GM21390 (cell line): ENCODE measurements around the gene CSNK1D.

Experiments
- ATAC-seq: cut with Tn5 transposase; IDR thresholded peaks from one replicate; pipeline ENCODE4 v1.9.1; 2021; ENCODE audit not compliant: unreplicated experiment

The CSNK1D gene

GRCh38 chr17:82273327-82274133 is at the start of gene CSNK1D:
Gene CSNK1D (minus strand): TSS chr17:82273700. CDS start chr17:82273381, 319 bp downstream.
- ATAC-seq, result peak; percentile 83

GRCh38 chr17:82322526-82323453 is 49.3 kb upstream of the CSNK1D start:
- no peak for ATAC-seq

- ATAC-seq, result no peak
Observed at GRCh38 chr17:82321947-82322466, 48.5 kb upstream of the CSNK1D start.

- ATAC-seq, result no peak
Observed at GRCh38 chr17:82320956-82321927, 47.7 kb upstream of the CSNK1D start.

GRCh38 chr17:82320140-82320840 is 46.8 kb upstream of the CSNK1D start:
- ATAC-seq, result no peak

- no peak for ATAC-seq
Observed at GRCh38 chr17:82319619-82320062, 46.1 kb upstream of the CSNK1D start.

DNA sequence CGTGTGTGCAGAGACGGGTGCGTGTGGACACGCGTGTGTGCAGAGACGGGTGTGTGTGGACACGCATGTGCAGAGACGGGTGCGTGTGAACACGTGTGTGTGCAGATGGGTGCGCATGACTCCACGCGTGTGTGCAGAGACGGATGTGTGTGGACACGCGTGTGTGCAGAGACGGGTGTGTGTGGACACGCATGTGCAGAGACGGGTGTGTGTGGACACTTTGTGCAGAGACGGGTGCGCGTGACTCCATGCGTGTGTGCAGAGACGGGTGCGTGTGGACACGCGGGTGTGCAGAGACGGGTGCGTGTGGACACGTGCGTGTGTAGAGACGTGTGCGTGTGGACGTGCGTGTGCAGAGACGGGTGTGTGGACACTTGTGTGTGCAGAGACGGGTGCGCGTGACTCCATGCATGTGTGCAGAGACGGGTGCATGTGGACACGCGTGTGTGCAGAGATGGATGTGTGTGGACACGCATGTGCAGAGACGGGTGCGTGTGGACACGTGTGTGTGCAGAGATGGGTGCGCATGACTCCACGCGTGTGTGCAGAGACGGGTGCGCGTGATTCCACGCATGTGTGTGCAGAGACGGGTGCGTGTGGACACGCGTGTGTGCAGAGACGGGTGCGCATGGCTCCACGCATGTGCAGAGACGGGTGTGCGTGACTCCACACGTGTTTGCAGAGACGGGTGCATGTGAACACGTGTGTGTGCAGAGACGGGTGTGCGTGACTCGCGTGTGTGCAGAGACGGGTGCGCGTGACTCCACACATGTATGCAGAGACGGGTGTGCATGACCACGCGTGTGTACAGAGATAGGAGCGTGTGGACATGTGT is 45.5 kb upstream of the CSNK1D start:
- no peak for ATAC-seq

- ATAC-seq, result no peak
Observed at GRCh38 chr17:82318169-82318498, 44.6 kb upstream of the CSNK1D start.

- ATAC-seq, result no peak
Observed at GRCh38 chr17:82317394-82318168, 44.1 kb upstream of the CSNK1D start, which contains the start of gene CD7. Gene CD7 (minus strand): TSS chr17:82317608. CDS start chr17:82317495, 113 bp downstream.

- ATAC-seq, result no peak
Observed at GRCh38 chr17:82316651-82317393, 43.3 kb upstream of the CSNK1D start.

- ATAC-seq, result no peak
Observed at GRCh38 chr17:82315703-82316358, 42.3 kb upstream of the CSNK1D start.

DNA sequence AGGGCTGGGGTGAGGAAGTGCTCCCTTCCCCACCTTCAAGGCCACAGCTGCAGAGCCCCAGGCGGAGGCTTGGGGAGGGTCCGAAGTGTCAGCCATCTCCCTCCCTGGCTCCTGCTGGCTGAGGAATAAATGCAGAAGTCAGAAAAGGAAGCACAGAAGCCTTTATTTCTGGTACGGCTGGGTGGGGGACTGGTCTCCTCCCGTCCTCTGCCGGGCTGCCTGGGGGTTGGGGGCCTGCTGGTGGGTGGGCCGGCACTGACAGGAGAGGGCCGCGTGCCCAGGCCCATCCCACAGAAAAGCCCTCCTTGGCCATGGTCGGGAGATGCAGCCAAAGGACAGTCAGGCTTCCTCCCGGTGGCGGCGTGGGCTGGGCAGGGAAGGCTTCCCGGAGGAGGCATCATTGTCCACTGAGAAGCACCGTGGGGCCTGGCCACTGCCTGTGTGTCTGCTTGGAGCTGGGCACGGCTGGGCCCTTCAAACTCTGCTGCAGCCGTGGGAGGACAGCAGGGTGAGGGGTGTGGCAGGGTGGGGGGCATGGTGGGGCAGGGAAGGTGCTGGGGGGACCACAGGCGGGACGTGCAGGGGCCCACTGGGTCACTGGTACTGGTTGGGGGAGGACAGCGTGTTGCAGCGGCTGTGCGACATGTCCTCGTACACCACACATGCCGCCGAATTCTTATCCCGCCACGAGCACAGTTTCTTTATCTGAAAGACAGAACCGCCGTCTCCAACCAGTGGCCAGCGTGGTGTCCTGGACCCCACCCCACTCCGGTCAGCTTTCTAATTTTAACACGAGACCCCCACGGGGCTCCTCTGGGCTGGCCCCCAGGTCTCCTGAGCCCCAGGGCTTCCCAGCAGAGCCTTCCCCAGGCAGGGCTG is 41.5 kb upstream of the CSNK1D start:
- ATAC-seq, result no peak

DNA sequence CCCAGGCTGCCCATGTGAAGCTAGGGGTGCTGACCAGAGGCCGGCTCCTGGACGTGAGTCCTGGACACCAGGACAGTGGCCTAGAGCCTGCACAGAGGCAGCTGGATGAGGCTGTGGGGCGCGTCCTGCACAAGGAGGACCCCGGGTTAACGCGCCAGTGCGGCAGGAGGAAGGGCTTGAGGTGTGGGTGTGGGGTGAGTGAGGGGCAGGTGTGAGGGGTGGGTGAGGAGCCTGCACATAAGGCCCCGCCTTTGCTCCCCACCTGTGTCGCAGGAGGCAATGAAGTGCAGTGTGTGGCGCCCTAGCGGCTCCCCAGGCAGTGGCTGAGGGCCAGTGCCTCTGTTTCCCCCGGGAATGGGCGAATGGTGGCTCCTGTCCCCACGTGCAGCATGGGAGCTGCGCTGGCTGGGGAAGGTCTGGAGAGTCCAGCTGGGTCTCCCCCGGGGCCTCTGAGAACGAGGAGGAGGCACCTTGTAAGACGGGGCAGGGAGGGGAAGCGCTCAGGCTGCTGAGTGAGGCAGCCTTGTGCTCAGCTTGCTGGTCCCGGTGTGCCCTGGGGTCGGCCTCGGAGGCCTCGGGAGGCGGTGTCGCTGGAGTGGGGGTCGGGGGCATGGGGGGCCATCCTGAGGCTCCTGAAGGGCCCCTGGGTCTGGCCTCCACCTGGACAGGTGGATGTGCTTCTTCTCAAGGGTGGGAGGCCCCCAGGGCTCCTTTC is 40.7 kb upstream of the CSNK1D start:
- ATAC-seq, result no peak

DNA sequence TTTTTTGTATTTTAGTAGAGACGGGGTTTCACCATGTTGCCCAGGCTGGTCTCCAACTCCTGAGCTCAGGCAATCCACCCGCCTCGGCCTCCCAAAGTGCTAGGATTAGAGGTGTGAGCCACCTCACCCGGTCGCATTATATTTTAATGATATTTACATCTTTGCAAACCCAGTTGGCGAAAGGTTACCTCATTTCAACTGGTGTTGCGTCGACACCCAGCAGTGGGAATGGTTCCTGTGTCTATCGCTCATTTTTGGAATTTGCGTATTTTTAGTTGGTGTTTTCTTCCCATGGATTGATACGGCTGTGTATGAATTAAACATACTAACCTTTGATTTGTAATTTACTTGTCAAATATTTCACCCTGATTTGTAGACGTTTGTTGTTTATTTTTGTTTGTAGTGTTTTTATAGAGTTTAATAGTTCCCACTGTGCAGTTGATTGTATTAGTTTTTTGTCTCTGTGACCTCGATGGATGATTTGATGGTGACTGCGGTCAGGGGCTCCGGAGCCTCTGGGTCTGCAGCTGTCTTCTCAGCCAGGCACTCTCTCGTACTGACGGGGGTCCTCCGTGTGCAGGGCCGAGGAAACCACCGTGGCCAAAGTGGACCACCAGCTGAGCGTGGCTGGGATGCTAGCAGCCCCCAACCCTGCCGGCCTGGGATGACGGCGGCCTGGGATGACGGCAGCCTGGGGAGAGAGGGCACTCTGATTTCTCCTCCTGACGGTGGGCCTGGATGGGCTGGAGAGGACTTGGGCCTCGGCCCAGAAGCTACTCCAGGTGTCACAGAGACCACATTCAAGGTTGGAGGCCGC is 39.9 kb upstream of the CSNK1D start:
- no peak for ATAC-seq
